ENCODE results near the gene ZFHX2.
A peak's percentile ranks its signal among the peaks of the same experiment; 100 is the strongest.

Gene ZFHX2

DNA sequence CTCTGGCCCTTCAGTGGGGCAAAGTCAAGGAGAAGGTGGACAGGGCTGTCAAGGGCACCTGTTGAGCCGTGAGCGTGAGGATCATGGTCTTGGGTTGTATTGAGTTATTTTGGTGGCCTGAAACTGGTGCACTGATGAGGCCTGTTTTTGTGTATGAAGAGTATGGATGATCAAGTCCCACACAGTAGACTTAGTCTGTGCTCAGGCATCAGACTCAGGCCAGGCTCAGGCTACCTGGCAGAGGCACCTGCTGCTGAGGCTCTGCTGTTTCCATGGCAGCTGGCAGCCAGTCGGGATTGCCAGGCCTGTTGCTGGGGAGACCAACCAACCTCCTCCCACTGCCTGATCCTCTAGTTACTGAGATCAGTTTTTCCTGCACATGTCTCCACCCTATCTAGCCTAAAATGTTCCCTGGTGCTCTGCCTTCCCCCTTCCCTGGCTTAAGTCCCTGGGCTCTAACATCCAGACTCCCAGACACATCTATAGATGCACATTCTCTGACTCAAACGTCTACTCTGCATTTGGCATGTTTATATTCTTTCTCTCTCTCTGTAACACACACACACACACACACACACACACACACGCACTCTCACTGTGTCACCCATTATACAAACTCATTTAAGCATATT lies 21.9 kb upstream of the ZFHX2 start:
- DNase-seq (ENCODE audit: low read depth in 1 of 2, low spot score in 1 of 2): no peak

DNA sequence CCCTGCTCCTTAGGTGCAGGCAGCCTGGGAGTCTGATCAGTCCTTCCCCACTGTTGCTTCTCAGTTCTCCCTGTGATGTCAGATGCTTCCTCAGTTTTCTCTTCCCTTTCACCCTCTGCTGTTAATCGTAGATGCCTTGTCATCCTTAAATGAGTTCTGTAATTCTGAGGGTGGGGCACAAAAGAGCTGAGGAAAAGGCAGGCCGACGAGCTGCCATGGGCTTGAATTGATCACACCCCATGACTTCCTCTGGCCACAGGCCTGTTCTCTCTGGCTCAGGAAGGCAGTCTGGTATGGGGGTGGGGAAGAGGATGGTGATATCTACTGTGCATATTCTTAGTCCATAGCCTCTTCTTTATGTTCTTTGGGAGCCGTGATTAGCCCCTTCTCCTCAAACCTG lies 21.3 kb upstream of the ZFHX2 start:
- DNase-seq (ENCODE audit: low read depth in 1 of 2, low spot score in 1 of 2): no peak

DNA sequence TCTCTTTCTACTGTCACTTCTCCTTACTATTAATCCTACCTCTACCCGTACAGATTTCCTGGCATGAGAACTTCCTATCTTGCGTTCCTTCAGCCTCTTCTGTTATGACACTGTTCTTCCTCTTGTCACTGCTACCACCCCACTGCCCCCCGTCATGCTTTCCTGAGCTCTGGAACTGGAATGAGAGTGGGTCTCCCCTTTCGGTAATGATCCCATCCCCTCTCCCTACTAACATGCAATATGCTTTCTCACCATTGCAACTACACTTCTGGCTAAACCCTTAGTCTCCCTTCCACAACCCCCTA lies 20.9 kb upstream of the ZFHX2 start:
- no peak for DNase-seq (ENCODE audit: low read depth in 1 of 2, low spot score in 1 of 2)

DNA sequence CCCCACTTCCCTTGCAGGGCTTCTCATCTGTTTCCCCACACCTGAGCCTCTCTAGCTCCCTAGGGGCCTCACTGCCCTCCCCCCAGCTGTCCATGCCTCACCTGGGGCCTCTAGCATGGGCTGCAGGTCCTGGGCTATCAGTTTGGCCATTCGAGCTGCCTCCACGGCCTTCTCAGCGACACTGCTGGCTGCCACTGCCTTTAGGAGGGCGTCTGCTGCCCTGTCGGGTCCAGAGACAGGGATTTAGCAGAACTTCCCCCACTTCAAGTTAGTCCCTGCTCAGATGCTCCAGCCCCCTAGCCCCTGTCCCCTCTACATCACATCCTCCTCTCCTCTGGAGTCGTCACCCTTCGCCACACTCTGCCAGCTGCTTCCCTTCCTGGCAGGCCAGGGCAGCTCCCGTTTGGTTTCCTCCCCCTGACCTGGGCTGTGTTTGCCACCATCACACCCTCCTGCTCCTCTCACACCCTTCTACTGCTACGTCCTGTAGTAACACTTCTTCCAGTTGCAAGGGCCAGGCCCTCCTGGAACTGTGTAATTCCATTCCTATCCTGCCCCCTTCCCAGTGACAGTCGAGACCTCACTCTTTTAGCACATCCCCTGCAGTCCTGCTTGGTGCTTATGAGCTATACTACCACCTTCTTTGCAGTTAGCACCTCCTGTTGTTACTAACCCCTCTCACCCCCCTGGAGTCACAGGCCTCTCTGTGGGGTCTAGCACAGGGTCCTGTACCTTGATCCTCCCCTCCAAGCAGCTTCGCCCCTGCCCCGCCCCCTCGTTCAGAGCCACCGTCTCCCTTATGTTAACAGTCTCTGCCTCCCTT lies 20.3 kb upstream of the ZFHX2 start:
- no peak for DNase-seq (ENCODE audit: low read depth in 1 of 2, low spot score in 1 of 2)

DNA sequence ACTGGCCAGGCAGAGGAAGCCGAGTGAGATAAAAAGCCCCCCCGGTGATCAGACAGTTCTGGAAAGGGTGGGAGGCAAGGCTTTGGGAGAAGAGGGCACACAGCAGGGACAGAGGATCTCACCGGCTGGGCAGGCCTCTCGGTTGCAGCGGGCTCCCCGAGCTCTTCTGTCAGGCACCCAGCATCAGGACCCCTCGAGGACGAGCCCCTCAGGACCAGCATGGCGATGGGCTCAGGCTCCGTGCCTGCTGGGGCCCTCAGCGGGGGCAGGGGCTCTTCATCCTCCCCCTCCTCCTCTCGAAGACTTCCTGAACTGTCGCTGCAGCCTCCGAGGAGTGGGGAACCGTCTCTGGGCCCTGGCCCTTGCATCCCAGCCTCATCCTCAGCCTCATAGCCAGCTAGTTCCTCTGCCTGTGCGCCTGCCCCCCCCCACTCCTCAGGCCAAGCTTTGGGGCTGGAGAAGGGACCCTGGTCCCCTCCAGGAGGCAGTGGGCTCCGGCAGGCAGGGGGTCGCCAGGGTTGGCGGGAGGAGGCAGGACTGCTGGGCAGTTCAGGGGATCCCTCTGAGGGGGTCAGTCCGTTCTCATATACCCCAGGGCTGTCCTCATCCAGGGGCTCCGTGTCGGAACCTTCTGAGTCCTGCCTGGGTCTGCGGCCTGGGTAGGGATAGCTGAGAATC lies 19.4 kb upstream of the ZFHX2 start:
- no peak for DNase-seq (ENCODE audit: low read depth in 1 of 2, low spot score in 1 of 2)

DNA sequence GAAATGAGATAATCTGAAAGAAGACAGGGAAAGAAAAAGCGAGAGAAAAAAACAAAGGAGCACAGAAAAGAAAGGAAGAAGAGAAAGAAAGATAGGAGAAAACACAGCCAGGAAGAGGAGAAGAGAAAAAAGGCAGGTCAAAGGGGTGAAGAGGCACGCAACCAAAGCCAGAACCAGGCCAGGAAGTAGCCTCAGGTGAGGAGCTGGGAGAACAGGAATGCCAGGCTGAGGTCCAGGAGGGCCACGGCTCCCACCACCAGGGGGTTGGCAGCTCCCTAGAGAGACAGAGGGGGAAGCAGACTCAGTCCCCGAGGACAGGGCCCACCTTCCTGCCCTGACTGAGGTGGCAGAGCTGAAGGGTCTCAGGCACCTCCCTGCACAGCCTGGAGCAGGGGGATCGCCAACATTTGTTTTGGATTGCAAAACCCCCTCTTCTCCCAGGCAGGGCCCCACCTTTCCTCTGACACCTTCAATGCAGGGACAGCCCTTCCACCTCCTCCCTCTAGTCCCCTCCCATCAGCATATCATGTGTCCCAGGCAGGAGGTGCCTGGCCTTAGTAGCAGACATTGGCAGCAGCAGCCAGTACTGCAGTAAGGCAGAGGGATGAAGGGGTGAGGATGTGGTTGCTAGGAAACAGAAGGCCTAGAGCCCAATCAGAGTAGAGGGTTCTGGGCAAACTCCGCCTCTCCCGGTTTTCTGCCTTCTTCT lies 18.0 kb upstream of the ZFHX2 start:
- no peak for DNase-seq (ENCODE audit: low read depth in 1 of 2, low spot score in 1 of 2)

DNA sequence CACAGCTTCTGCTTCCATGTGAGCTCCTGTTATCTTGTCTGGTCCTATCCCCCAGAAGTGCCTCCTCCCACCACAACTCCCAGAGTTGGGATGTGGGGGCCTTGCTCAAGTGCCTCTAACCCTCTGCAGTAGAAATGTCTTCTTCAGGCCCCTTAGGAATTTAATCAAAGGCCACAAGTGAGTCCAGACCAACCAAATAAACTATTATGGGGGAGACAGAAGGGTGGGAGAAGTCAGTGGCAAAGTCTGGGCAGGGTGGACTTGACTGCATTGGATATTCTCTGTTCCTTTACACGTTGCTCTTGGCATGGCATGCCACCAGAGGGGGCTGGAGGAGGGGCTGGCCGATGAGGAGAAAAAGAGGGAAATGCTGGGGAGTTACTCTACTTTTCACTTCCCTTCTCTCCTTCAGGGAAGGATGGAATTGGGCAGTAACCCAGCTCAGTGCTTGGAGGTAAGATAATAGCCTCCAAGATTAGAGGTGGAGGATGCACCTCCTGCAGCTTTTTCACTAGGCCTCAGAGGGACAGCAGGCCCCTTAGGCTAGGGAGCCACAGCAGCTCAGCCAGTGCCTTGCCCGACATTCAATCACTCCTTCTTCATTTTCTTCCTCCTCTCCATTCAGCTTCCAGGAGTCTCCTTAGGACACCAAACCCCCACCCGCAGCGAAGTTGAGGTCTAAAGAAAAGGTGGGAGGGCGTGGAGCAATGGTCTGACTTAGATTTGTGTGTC lies 17.2 kb upstream of the ZFHX2 start:
- no peak for DNase-seq (ENCODE audit: low read depth in 1 of 2, low spot score in 1 of 2)

DNA sequence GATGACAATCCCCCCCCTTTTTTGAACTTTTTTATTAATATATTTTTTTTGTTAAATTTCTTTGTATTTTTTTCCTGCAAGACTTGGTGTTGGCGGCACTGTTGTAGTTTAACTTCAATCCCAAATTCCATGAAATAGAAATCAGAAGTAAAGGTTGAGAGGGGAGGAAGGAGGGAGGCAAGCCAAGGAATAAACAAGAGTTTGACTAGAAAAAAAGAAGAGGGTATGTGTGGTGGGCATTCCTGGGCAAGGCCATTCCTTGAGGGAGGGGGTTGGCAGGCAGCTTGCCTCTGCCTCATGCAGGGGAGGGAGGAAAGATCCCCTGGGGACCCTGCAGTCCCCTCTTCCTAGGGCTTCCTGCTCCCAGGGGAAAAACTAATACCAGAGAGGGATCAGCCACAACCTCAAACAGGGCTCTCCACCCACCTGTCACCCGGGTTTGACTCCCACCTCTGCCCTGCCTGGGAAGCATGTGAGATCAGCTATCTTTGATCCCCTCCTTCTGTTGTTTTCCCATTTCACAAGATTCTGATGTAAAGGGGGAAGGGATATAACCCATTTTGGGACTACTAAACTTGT lies 16.5 kb upstream of the ZFHX2 start:
- DNase-seq (ENCODE audit: low read depth in 1 of 2, low spot score in 1 of 2): no peak

DNA sequence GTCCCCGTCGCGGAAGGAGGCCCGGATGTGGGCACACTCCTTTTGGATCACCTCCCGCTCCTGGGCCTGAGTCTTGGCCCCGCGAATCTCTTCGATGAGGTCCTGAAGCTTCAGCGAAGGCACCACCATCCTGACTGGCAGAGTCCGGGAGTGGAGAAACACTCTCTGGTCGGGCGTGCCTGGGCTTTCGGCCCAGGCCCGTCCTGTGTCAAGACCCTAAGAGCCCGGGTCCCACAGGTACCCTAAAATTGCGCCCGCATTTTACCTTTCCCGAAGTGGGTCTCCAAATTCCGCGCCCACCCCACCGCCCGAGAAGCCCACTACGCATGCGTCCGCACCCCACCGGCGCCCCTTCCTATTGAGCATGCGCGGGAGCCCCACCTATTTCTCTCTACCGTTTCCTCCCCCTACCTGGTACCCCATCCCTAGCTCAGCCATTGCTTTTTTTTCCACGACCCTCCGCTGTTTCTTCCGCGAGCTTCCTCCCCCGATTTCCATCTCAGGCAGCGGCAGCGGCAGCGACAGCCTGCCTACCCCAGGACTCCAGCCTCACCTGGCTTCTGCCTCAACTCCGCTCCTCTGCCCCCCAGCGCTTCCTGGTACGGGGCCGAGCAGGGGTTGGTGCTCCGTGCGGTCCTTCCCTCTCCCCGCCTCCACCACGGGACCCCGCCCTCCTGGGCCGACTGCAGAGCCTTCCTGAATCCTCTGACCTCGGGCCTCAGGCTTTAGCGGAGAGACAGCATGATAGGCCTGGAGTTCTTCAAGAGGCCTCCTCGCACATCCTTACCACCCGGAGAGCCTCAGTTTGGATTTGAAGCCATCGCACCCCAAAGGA lies 15.8 kb upstream of the ZFHX2 start, which contains the start of gene AP1G2:
Gene AP1G2, minus strand, starts transcription at position 606 of the 835 bp plus-strand sequence. Its CDS starts 477 bp downstream, at position 129.
- DNase-seq (ENCODE audit: low read depth in 1 of 2, low spot score in 1 of 2): peak; percentile 71 to 76

DNA sequence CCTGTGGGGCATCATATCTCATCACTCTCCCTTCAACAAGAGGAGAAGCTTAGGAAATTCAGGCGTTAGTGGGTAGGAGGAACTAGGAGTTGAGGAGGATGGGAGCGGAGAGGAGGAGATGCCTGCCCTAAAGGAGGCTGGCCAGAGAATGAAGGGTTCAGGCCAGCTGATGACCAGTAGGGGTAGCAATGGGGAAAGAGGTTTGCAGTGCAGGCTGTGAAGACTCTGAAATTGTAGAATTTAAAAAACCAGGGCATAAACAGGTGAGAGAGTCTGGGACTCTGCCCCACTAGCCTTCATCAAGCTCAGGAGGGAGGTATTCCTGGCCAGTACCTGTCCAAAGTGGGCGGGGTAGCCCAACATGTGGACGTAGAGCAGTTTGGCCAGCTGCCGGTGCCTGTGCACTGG lies 15.2 kb upstream of the ZFHX2 start:
- DNase-seq (ENCODE audit: low read depth in 1 of 2, low spot score in 1 of 2): no peak

DNA sequence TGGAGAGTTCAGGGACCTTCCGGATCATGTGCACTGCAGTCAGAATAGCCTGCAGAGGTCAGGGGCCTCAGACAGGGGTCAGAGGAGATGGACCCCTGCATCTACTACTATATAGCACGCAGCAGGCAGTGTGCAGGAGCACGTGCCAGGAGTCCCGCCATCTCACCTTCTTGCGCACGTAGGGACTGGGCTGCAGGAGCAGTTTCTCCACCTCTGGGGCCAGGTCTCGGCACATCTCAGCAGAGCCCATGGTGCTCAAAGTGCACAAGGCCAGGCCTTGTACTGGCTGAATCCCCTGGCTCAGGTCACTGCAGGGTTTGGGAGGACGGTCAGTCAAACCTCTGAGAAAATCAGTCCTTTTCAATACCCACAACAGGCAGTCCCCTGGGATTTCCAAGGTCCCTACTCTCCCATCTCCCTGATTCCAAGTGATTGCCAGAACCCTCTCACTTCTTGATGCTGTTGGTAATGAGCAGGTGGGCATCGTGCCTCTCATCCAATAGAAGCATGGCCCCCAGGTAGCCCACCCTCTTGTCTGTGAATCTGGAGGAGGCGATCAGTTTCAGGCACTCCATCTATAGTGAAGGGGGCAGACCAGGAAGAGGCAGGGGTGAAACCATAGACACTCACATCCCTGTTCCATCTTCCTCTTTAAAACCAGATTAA lies 14.7 kb upstream of the ZFHX2 start:
- no peak for DNase-seq (ENCODE audit: low read depth in 1 of 2, low spot score in 1 of 2)

DNA sequence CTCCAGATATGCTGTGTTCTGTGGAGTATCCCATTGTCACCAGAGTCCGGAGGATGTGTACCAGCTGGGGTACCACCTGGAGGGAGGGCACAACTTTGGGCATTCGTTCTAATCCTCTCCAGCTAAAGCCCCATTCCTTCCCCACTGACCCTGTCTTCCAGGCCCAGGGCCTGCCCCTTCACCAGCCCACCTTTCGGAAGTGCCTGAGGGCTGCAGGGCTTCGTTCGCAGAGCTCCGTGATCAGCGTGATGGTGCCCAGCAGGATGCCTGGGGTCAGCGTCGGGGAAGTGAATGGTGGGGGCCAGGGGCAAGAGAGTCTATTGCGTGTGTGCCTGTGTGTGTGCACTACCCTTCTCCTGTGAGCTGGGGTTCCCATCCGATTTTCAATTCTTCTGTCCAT lies 14.1 kb upstream of the ZFHX2 start:
- DNase-seq (ENCODE audit: low read depth in 1 of 2, low spot score in 1 of 2): no peak

DNA sequence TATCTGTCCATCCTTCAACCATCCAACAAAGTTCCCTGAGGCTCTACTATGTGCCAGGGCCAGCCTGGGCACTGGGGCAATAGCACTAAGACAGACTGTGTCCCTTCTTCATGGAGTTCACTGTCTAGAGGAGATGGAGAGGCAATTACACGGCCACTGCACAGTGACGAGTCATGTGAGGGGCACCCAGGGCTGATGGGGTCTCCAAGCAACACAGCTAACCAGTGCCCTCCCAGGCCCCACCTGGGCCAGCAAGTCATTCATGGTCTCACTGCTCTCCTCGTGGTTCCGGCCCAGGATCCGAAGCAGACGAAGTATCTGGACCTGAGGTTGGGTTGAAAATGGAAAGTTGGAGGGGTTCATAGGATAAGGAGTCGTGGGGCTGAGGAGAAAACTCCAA lies 13.3 kb upstream of the ZFHX2 start:
- no peak for DNase-seq (ENCODE audit: low read depth in 1 of 2, low spot score in 1 of 2)

DNA sequence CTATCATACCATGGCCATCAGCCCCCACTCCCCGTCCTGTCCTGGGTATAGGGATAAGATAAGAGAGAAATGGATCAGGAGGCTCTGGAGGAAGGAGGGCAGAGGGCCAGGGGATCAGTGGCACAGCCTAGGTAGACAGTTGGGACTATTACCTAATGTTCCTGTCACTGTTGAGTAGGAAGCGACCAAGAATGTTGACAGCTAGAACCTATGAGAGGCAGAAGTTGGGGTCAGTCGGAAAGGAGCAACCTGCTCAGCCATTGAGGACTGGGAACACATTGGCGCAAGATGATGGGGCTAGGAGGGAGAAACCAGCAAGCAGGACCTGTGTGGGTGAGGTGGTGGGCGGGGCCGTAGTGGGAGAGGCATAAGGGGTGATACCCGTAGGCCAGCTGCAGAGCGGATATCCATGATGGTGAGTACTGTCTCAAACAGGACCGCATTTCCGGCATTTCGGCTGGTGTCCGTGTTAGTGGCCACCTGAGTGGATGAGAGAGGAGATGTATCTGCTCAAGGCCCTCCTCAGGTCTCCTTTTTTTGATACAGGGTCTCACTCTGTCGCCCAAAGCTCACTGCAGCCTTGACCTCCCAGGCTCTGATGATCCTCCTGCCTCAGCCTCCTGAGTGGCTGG lies 12.7 kb upstream of the ZFHX2 start:
- no peak for DNase-seq (ENCODE audit: low read depth in 1 of 2, low spot score in 1 of 2)

DNA sequence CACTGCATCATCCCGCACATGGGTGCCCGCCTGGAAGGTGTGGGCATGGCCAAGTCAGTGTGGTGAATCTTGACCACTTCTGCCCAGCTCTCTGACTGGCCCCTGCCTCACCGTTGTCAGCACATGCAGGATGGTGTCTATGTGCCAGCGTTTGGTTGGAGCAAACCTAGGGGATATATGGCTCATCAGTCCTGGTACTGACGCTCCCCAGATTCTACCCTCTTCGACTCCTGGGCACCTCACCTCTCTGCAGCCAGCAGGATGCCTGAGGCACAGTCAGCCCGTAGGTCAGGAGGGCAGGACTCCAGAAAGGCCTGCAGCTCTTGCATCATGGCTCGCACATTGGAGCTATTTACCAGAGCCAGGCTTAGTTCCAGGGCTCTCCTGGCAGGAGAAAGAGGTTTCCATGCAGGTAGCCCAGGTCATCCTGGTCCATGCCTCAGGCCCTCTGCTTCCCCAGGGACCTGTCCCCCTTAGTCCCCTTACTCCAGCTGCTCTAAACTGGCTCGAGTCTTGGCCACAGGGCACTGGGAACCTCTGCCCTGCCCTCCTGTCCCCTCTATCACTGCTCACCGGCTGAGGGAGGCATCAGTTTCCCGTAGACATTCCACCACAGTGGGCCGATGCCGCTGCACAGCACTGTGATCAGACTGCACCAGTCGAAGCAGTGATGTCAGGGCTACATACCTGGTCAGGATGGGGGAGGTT lies 12.1 kb upstream of the ZFHX2 start:
- DNase-seq (ENCODE audit: low read depth in 1 of 2, low spot score in 1 of 2): no peak

DNA sequence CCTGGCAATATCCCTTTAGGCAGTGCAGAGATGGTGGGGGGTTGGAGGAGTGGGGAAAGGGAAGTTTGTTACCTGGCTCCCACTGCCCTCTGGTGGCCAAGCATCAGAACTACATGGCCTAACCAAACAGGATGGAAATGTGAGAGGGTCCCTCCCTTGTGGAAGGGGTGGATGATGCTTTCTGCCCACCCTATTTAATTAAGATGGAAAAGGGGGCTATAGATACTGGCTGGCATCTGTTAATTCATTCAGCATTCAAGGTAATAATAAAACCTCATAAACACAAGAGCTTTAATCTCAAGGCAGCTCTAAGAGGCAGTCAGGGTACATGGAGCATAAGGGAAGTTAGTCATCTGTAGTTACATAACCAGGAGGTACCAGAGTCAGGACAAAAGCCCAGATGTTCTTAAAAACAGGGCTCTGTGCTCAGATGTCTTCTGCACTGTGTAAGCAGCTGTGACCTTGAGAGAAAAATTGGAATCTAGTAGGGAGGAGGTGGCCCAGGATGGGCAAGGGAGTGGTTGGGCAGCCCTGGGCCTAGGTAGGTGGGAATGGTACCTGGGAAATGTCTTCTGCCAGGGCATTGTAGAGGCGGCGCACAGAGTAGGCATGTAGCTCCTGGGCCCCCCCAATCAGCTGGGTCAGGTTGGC lies 11.4 kb upstream of the ZFHX2 start:
- peak in 1 of 2 donors; percentile 35 for DNase-seq (ENCODE audit: low read depth in 1 of 2, low spot score in 1 of 2)
